Measurements from ENCODE around the gene ACSM3.

ACSM3 gene

GRCh38 chr16:20806168-20807050 is 42.6 kb downstream of the ACSM3 start, which contains the start of the genes ERI2 and REXO5:
TSS of gene ERI2 (minus strand) at chr16:20806472. CDS start at chr16:20806430, 42 bp downstream.
TSS of gene REXO5 (plus strand) at chr16:20806527. CDS start at chr16:20806954, 427 bp downstream.
- DNase-seq, result peak; percentile 90

DNA sequence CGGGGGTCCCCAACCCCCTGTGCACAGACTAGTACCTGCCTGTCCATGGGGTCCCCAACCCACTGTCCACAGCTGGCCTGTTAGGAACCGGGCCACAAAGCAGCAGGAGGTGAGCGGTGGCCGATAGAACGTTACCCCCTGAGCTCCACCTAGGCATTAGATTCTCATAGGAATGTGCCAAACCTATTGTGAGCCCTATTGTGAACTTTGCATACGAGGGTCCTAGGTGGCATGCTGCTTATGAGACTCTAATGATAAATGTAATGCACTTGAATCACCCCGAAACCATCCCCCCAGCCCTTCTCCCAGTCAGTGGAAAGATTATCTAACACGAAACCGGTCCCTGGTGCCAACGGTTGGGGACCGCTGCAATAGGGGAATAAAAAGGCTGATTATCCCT is 44.0 kb downstream of the ACSM3 start:
- DNase-seq, result no peak

- DNase-seq, result no peak
Measured at GRCh38 chr16:20811889-20812439, 48.1 kb downstream of the ACSM3 start.

DNA sequence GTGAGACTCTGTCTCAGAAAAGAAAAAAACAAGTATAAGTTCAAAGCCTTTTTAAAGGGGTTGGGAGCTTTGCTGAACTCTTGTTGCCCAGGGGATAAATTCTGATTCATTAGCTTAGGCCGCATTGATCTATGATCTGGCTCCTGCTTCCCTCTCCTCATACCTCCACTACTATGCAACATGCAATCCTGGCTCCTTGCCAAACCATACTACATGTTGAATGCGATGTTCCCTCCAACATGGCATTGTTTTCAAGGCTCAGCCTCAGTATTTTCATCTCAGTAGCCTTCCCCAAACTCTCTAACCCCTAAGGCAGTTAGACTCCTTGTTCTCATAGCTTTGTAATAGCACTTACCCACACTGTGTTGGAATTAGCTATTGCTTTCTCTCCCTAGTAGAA is 48.7 kb downstream of the ACSM3 start:
- no peak for DNase-seq

DNA sequence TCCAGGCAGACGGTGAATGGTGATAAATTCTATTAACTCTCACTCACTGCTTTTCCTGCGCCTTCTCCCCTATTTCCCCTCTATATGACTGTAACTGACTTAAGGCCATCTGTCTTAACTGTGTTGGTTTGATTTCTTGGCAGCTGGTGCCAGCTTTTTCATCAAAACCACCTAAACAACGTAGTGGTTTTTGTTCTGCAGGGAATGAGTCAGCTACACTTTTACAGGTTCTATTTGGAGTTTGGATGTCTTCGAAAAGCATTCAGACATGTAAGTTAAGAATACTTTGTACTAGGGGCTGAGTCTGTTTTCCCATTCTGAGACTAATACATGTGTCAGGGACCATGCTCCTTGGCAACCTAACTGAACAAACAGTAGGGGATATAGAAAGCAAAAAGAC is 51.0 kb downstream of the ACSM3 start:
- no peak for DNase-seq

DNA sequence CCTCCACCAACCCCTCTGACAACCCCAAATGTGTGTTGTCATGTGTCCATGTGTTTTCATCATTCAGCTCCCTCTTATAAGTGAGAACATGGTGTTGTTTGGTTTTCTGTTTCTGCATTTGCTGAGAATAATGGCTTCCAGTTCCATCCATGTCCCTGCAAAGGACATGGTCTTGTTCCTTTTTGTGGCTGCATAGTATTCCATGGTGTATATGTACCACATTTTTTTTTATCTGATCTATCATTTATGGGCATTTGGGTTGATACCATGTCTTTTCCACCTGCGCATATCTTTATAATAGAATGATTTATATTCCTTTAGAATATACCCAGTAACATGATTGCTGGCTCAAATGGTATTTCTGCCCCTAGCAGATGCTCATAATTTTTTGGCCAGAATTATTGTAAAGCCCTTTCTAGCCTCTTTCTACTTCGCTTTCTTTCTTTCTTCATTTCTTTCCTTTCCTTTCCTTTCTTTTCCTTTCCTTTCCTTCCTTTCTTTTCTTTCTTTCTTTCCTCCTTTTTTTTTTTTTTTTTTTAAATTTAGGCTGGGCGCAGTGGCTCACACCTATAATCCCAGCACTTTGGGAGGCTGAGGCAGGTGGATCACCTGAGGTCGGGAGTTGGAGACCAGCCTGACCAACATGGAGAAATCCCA is 55.2 kb downstream of the ACSM3 start:
- no peak for DNase-seq

GRCh38 chr16:20821682-20822081 is 57.9 kb downstream of the ACSM3 start:
- no peak for DNase-seq

GRCh38 chr16:20822521-20823325 is 58.9 kb downstream of the ACSM3 start:
- DNase-seq, result no peak

GRCh38 chr16:20826039-20826566 is 62.3 kb downstream of the ACSM3 start:
- DNase-seq, result no peak

GRCh38 chr16:20829536-20829935 is 65.7 kb downstream of the ACSM3 start:
- no peak for DNase-seq

GRCh38 chr16:20830372-20830771 is 66.6 kb downstream of the ACSM3 start:
- no peak for DNase-seq

DNA sequence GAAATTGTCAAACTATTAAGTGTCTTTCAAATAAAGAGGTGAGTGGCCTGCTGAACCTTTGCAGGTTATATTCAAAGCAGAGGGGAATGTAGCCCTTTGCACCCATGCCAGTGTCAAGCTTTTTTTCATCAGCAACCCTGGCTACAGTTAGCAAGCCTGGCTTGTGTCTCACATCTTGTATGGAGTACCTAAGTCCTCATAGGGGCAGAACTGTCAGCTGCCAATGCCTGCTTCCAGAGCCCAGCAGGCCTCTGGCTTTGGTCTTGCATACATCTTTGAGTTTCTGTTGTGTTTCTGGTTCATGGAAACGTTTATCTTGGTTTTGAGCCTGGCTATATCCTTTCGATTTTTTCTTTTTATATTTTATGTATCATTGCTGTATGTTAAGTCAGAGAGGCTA is 69.3 kb downstream of the ACSM3 start:
- DNase-seq, result no peak

GRCh38 chr16:20838240-20838639 is 74.4 kb downstream of the ACSM3 start:
- DNase-seq, result no peak

- no peak for DNase-seq
Measured at GRCh38 chr16:20839504-20839903, 75.7 kb downstream of the ACSM3 start.

GRCh38 chr16:20844054-20844453 is 80.2 kb downstream of the ACSM3 start:
- no peak for DNase-seq

DNA sequence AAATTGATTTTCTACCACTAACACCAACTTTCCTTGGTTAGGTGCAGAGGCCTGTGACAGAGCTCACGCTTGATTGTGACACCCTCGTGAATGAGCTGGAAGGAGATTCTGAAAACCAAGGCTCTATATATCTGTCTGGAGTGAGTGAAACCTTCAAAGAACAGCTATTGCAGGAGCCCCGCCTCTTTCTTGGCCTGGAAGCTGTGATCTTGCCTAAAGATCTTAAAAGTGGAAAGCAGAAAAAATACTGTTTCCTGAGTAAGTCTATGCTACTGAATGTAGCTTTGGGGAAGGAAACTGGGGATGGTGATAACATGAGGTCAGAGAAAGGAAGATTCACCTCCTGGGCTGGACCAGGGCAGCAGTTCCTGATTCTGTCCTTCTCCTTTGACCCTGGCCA is 80.8 kb downstream of the ACSM3 start:
- DNase-seq, result peak; percentile 57

DNA sequence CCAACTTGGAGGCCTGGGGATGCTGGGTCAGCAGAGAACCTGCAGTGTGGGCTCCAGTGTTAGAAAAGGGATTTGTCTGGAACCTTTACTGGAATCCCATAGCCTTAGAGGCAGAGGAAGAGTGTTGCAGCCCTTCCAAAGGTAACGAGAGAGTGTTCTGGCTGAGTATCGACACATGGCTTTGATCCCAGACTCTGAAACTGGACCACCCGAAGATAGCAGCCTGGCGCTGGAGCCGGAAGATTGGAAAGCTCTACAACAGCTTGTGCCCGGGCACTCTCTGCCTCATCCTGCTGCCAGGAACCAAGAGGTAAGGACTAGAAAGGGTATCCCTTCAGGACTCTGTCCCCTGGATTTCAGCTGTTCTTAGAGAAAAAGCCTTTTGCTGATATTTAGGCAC is 82.2 kb downstream of the ACSM3 start:
- no peak for DNase-seq

- DNase-seq, result no peak
Measured at GRCh38 chr16:20846551-20846950, 82.7 kb downstream of the ACSM3 start.
